Adrenal gland (tissue), 12 donors: Measurements from ENCODE around the gene CA10. TPM values are rescaled to one million over a fixed set of nuclear protein-coding genes. Genes with fewer than 3 reads are reported as not detected.

Source experiments
- DNase-seq, 7 donors: peaks; one replicate each; pipeline ENCODE4 v3.0.0-alpha.2; 2019 to 2020
- H3K27ac ChIP-seq, 5 donors: fragments of 200-600 bp; sonication (generic) in 4 of 5; 1 replicate in 3 of 5; 2 replicates in 2 of 5; pipeline versions ENCODE4 v1.5.1 to v1.8.0; 2016 to 2020; ENCODE audit warnings: mild to moderate bottlenecking in 1 of 5
- H3K27me3 ChIP-seq: fragments of 200-600 bp; 2 replicates; pipeline ENCODE4 v1.8.0; 2021
- H3K36me3 ChIP-seq, 2 donors: fragments of 200-600 bp; replicated peaks in 1 of 2; 1 replicate in 1 of 2; 2 replicates in 1 of 2; pipeline versions ENCODE4 v1.5.1 to v1.8.0; 2018 to 2022
- H3K4me1 ChIP-seq, 2 donors: fragments of 200-600 bp; replicated peaks in 1 of 2; 1 replicate in 1 of 2; 2 replicates in 1 of 2; pipeline versions ENCODE4 v1.5.1 to v1.8.0; 2018 to 2021
- H3K4me3 ChIP-seq, 4 donors: fragments of 200-600 bp; sonication (generic) in 3 of 4; one replicate each; pipeline ENCODE4 v1.5.1; 2016 to 2018
- H3K9me3 ChIP-seq, 3 donors: fragments of 200-600 bp; sonication (generic) in 1 of 3; replicated peaks in 1 of 3; 1 replicate in 2 of 3; 2 replicates in 1 of 3; pipeline versions ENCODE4 v1.5.1 to v1.8.0; 2016 to 2021
- CTCF ChIP-seq, 6 experiments: fragments of 450-650 bp in 4 of 6; fragments of 200-600 bp in 2 of 6; sonication (generic) in 1 of 6; IDR thresholded peaks; 1 replicate in 5 of 6; 2 replicates in 1 of 6; pipeline versions ENCODE4 v1.5.1 to v1.8.0; 2016 to 2021; ENCODE audit warnings: antibody characterized with exemption in 6 of 6, mild to moderate bottlenecking in 2 of 6, moderate library complexity in 1 of 6
- POLR2A ChIP-seq, 2 donors: fragments of 450-650 bp; IDR thresholded peaks; one replicate each; pipeline ENCODE4 v1.6.1; 2017; ENCODE audit warnings: antibody characterized with exemption in 2 of 2, mild to moderate bottlenecking in 2 of 2, moderate library complexity in 1 of 2
- WGBS, 4 donors: extraction: QIAGEN DNeasy Blood & Tissue Kit in 2 of 4; methylation state at CpG; one replicate each; pipeline versions ENCODE4 v1.1.5 to v1.1.7; 2013 to 2017; 5-methylcytosine and 5-hydroxymethylcytosine counted together
- intact Hi-C, 2 donors: fragments of 100-400 bp; cut with DNase I; formaldehyde crosslinking; loops; one replicate each; pipeline versions ENCODE4 v1.14.1 to v1.15.0; 2022 to 2023
- polyA plus RNA-seq, 3 donors: library from polyadenylated mRNA; stranded (reverse); fragments of 200-250 nt in 2 of 3; fragments of 350-450 nt in 1 of 3; fragmentation: Illumina TruSeq in 1 of 3; extraction: RNeasy Lipid Tissue Mini Kit (QIAGEN cat#74804) in 1 of 3; gene quantifications; one replicate each; pipeline ENCODE4 v1.2.3, GENCODE V29; 2013 to 2014
- total RNA-seq, 9 donors: library from RNA; depleted of rRNA in 4 of 9; stranded (reverse); fragments of >200 nt in 4 of 9; fragments of 120-200 nt in 1 of 9; fragmentation: NEBNext Ultra II Directional in 1 of 9; extraction: Animal tissue kit (Norgen Biotek cat#: 25700) in 1 of 9; gene quantifications; one replicate each; pipeline versions ENCODE4 v1.1.0 to v1.2.4, GENCODE V29; 2013 to 2023
- donor health status: healthy with polysubstance abuse.
- donor health status: Bipolar disorder and iron deficiency.
- donor health status: DM: yes; HTN: yes; CAD: no.
- donor health status: DM: no; HTN: no; CAD: no.
- donor health status: DM: no; HTN: no; CAD: no.
- donor health status: DM: yes; HTN: yes; CAD: no.

The CA10 gene
- total and polyA plus RNA-seq, 12 donors, result 0.27 to 3.1 (median 2.5) TPM; not detected in 5

GRCh38 chr17:51647067-51647466 is 511.4 kb downstream of the CA10 start:
- H3K9me3 ChIP-seq, result no peaks in the 10 kb centered on the region
- intact Hi-C loops, result no loop called here
- H3K4me1 ChIP-seq, result no peaks in the 10 kb centered on the region
- H3K27ac ChIP-seq, result no peak overlapping the region
- WGBS, 4 donors, result 44 to 64% (median 59%) methylated on average over 6 of the region's 6 CpGs
- no peak for DNase-seq
- H3K4me3 ChIP-seq, result no peak overlapping the region
- no peaks in the 10 kb centered on the region for H3K27me3 ChIP-seq
- H3K36me3 ChIP-seq, result no peaks in the 10 kb centered on the region
- TF ChIP-seq POLR2A (IDR thresholded peaks at IDR 0.05), result no peak

- no peak for DNase-seq
- Histone ChIP-seq H3K4me3 (no peak overlapping the region), H3K4me1 (no peaks in the 10 kb centered on the region), H3K27me3 (no peaks in the 10 kb centered on the region), H3K36me3 (no peaks in the 10 kb centered on the region), H3K9me3 (no peaks in the 10 kb centered on the region), H3K27ac (no peak overlapping the region)
- WGBS, 4 donors, result 69 to 78% (median 75%) methylated on average over 3 to 4 of the region's 4 CpGs
- TF ChIP-seq CTCF (IDR thresholded peaks at IDR 0.05), result no peak
- intact Hi-C loops, result no loop called here
Measured at GRCh38 chr17:51646539-51646938, 512.0 kb downstream of the CA10 start.

- WGBS, 4 donors, result 83 to 90% (median 88%) methylated on average over 4 of the region's 4 CpGs
- H3K27me3 ChIP-seq, result no peaks in the 10 kb centered on the region
- TF ChIP-seq CTCF (IDR thresholded peaks at IDR 0.05) (no peak), POLR2A (IDR thresholded peaks at IDR 0.05) (no peak)
- H3K27ac ChIP-seq, result no peak overlapping the region
- H3K36me3 ChIP-seq, result no peaks in the 10 kb centered on the region
- intact Hi-C loops, result no loop called here
- DNase-seq, result no peak
- H3K9me3 ChIP-seq, result no peaks in the 10 kb centered on the region
- H3K4me1 ChIP-seq, result no peaks in the 10 kb centered on the region
- H3K4me3 ChIP-seq, result no peak overlapping the region
Measured at GRCh38 chr17:51645056-51645455, 513.5 kb downstream of the CA10 start.

GRCh38 chr17:51643702-51644490 is 514.6 kb downstream of the CA10 start:
- TF ChIP-seq POLR2A (IDR thresholded peaks at IDR 0.05) (no peak), CTCF (IDR thresholded peaks at IDR 0.05) (no peak)
- Histone ChIP-seq H3K4me1 (no peaks in the 10 kb centered on the region), H3K9me3 (no peaks in the 10 kb centered on the region), H3K27ac (no peak overlapping the region), H3K36me3 (no peaks in the 10 kb centered on the region), H3K27me3 (no peaks in the 10 kb centered on the region), H3K4me3 (no peak overlapping the region)
- intact Hi-C loops, result no loop called here
- WGBS, 4 donors, result 72 to 79% (median 78%) methylated on average over 10 of the region's 10 CpGs
- DNase-seq, result no peak

- TF ChIP-seq POLR2A (IDR thresholded peaks at IDR 0.05) (no peak), CTCF (IDR thresholded peaks at IDR 0.05) (no peak)
- no peaks in the 10 kb centered on the region for H3K4me1 ChIP-seq
- no peak for DNase-seq
- H3K9me3 ChIP-seq, result no peaks in the 10 kb centered on the region
- no peaks in the 10 kb centered on the region for H3K27me3 ChIP-seq
- H3K36me3 ChIP-seq, result no peaks in the 10 kb centered on the region
- no peak overlapping the region for H3K27ac ChIP-seq
- intact Hi-C loops, result no loop called here
- 61 to 74% (median 65%) methylated on average over 8 of the region's 8 CpGs for WGBS, 4 donors
- no peak overlapping the region for H3K4me3 ChIP-seq
Measured at GRCh38 chr17:51642029-51642428, 516.5 kb downstream of the CA10 start.
